IMR-90 (cell line): ENCODE measurements around the gene CLDN9. TPM values are rescaled to one million over a fixed set of nuclear protein-coding genes. Genes with fewer than 3 reads are reported as not detected.

Experiments
- ATAC-seq: fragments of 200-7000 bp; cut with Tn5 transposase; 2 replicates; pipeline ENCODE4 v1.9.1; 2020; ENCODE audit warnings: low read depth, mild to moderate bottlenecking, moderate library complexity
- BruUV-seq: library from RNA; stranded (reverse); fragments of 400-500 nt; replicated peaks from 2 replicates; lab custom pipeline; 2021; lab: Mats Ljungman, UMichigan
- CTCF ChIA-PET: fragments of 300-600 bp; formaldehyde crosslinking; extraction: SDS; loops from one replicate; lab custom pipeline; 2021; ENCODE audit warnings: antibody characterized with exemption; lab: Yijun Ruan, JAX
- POLR2A ChIA-PET: fragments of 300-600 bp; sonication (Branson Sonifier 250); formaldehyde crosslinking; loops from one replicate; lab custom pipeline; 2022; ENCODE audit warnings: antibody characterized with exemption; ENCODE audit not compliant: unreplicated experiment; lab: Charles Lee
- DNase-seq: peaks from one replicate; pipeline ENCODE4 v3.0.0; 2013
- H2AFZ ChIP-seq: replicated peaks from 2 replicates; pipeline ENCODE3; 2013; ENCODE audit warnings: low read length, mild to moderate bottlenecking; ENCODE audit not compliant: poor library complexity
- H2AK5ac ChIP-seq: 2 replicates; pipeline ENCODE4 v1.6.1; 2013; ENCODE audit warnings: low read depth, low read length, inconsistent platforms
- H2AK9ac ChIP-seq: replicated peaks from 2 replicates; pipeline ENCODE3; 2013; ENCODE audit warnings: mild to moderate bottlenecking, low read depth, low read length, moderate library complexity; ENCODE audit not compliant: poor library complexity
- H2BK120ac ChIP-seq: 2 replicates; pipeline ENCODE4 v1.6.1; 2013; ENCODE audit warnings: low read depth, low read length, inconsistent platforms
- H2BK15ac ChIP-seq: 3 replicates; pipeline ENCODE4 v1.6.1; 2013; ENCODE audit warnings: low read depth, low read length, inconsistent platforms
- H2BK20ac ChIP-seq: 2 replicates; pipeline ENCODE4 v1.6.1; 2013; ENCODE audit warnings: low read depth, mild to moderate bottlenecking, inconsistent platforms, low read length, moderate library complexity
- H2BK5ac ChIP-seq: 2 replicates; pipeline ENCODE4 v1.6.1; 2013; ENCODE audit warnings: mild to moderate bottlenecking, low read depth, low read length, inconsistent platforms; ENCODE audit not compliant: poor library complexity, severe bottlenecking
- H3K14ac ChIP-seq: replicated peaks from 2 replicates; pipeline ENCODE4 v1.6.1; 2013; ENCODE audit warnings: low read depth, low read length, inconsistent platforms
- H3K18ac ChIP-seq: 2 replicates; pipeline ENCODE4 v1.6.1; 2013; ENCODE audit warnings: low read depth, low read length, control low read depth
- H3K23ac ChIP-seq: 2 replicates; pipeline ENCODE4 v1.6.1; 2013; ENCODE audit warnings: low read depth, low read length, inconsistent platforms
- H3K27ac ChIP-seq: 2 replicates; pipeline ENCODE4 v1.5.1; 2013; ENCODE audit warnings: mild to moderate bottlenecking, control low read depth, low read length; ENCODE audit not compliant: insufficient read depth
- H3K27me3 ChIP-seq: 2 replicates; pipeline ENCODE4 v1.6.1; 2013; ENCODE audit warnings: low read length; ENCODE audit not compliant: control insufficient read depth, insufficient read depth
- H3K36me3 ChIP-seq: 2 replicates; pipeline ENCODE4 v1.6.1; 2013; ENCODE audit warnings: low read length, mixed read lengths; ENCODE audit not compliant: control insufficient read depth, insufficient read depth
- H3K4ac ChIP-seq: 2 replicates; pipeline ENCODE4 v1.6.1; 2013; ENCODE audit warnings: low read depth, low read length, inconsistent platforms
- H3K4me1 ChIP-seq: 2 replicates; pipeline ENCODE4 v1.6.1; 2013; ENCODE audit warnings: low read length, mixed read lengths; ENCODE audit not compliant: control insufficient read depth, insufficient read depth
- H3K4me2 ChIP-seq: 2 replicates; pipeline ENCODE4 v1.6.1; 2013; ENCODE audit warnings: low read depth, mild to moderate bottlenecking, control low read depth, low read length, moderate library complexity
- H3K4me3 ChIP-seq: 2 replicates; pipeline ENCODE4 v1.5.1; 2013; ENCODE audit warnings: low read depth, mild to moderate bottlenecking, control low read depth, low read length, moderate library complexity; ENCODE audit not compliant: insufficient read depth
- H3K56ac ChIP-seq: 2 replicates; pipeline ENCODE4 v1.6.1; 2013; ENCODE audit warnings: low read length, inconsistent platforms; ENCODE audit not compliant: insufficient read depth; ENCODE audit errors: extremely low read depth
- H3K79me1 ChIP-seq, 2 experiments: 2 replicates each; pipeline ENCODE4 v1.6.1; 2013; ENCODE audit warnings: low read length in 2 of 2, inconsistent platforms in 1 of 2, low read depth in 1 of 2
- H3K9ac ChIP-seq: 2 replicates; pipeline ENCODE4 v1.6.1; 2013; ENCODE audit warnings: low read depth, low read length, control low read depth
- H3K9me1 ChIP-seq: 2 replicates; pipeline ENCODE4 v1.6.1; 2013; ENCODE audit warnings: low read length, inconsistent platforms; ENCODE audit not compliant: insufficient read depth
- H3K9me3 ChIP-seq: 2 replicates; pipeline ENCODE4 v1.6.1; 2013; ENCODE audit warnings: low read length; ENCODE audit not compliant: control insufficient read depth, insufficient read depth
- H4K20me1 ChIP-seq: 2 replicates; pipeline ENCODE4 v1.6.1; 2013; ENCODE audit warnings: low read length, inconsistent platforms; ENCODE audit not compliant: insufficient read depth
- H4K5ac ChIP-seq: 2 replicates; pipeline ENCODE4 v1.6.1; 2013; ENCODE audit warnings: mild to moderate bottlenecking, low read depth, low read length, control low read depth
- H4K8ac ChIP-seq, 2 experiments: 2 replicates each; pipeline ENCODE4 v1.6.1; 2013; ENCODE audit warnings: low read depth in 2 of 2, low read length in 2 of 2, control low read depth in 1 of 2, inconsistent platforms in 1 of 2
- H4K91ac ChIP-seq: 2 replicates; pipeline ENCODE4 v1.6.1; 2013; ENCODE audit warnings: low read depth, low read length, inconsistent platforms; ENCODE audit not compliant: insufficient read depth
- FOS ChIP-seq: fragments of 150-350 bp; IDR thresholded peaks from 2 replicates; pipeline ENCODE4 v1.6.1; 2016; ENCODE audit warnings: low read depth, low read length
- RAD21 ChIP-seq: IDR thresholded peaks from 2 replicates; pipeline ENCODE4 v1.6.1; 2012; ENCODE audit warnings: low read length, improper control_type of control experiment
- WGBS, 2 experiments: methylation state at CpG; one replicate each; pipeline versions ENCODE4 v1.1.5 to v1.1.7; 2013; ENCODE audit warnings: missing lambda C conversion rate in 2 of 2; ENCODE audit not compliant: insufficient read length in 1 of 2; ENCODE audit errors: extremely low coverage in 2 of 2; 5-methylcytosine and 5-hydroxymethylcytosine counted together
- dilution Hi-C: fragments of 300-500 bp; cut with HindIII; formaldehyde crosslinking; loops from one replicate; pipeline ENCODE4 v1.14.3; 2018; ENCODE audit warnings: low sequenced_read_pairs; ENCODE audit not compliant: unreplicated experiment
- in situ Hi-C: fragments of 300-500 bp; cut with MboI; formaldehyde crosslinking; loops from 3 replicates; pipeline ENCODE4 v1.14.3; 2019; ENCODE audit warnings: low sequenced_read_pairs, inconsistent platforms, mixed read lengths
- intact Hi-C: fragments of 100-400 bp; cut with micrococcal nuclease; formaldehyde crosslinking; loops from 2 replicates; pipeline ENCODE4 v1.10.0; 2022
- polyA plus RNA-seq, 3 experiments: library from polyadenylated mRNA; depleted of rRNA; stranded (reverse); fragments of >200 nt; gene quantifications; 2 replicates each; pipeline ENCODE4 v1.2.3, GENCODE V29; 2012; ENCODE audit warnings: low replicate concordance in 1 of 3
- total RNA-seq: library from RNA; depleted of rRNA; stranded (reverse); fragments of >200 nt; gene quantifications from 2 replicates; pipeline ENCODE4 v1.2.3, GENCODE V29; 2012
- TF ChIP-seq, protein P1 (sequence below): fragments of 150-350 bp; IDR thresholded peaks from 2 replicates; pipeline ENCODE4 v1.6.1; 2017; ENCODE audit warnings: mild to moderate bottlenecking, antibody characterized with exemption, low read length, low read depth

The CLDN9 gene
- total and polyA plus RNA-seq, 2 of the 4 experiments (the other 2 are of a cell fraction) = 0.05 TPM; not detected in 1

DNA sequence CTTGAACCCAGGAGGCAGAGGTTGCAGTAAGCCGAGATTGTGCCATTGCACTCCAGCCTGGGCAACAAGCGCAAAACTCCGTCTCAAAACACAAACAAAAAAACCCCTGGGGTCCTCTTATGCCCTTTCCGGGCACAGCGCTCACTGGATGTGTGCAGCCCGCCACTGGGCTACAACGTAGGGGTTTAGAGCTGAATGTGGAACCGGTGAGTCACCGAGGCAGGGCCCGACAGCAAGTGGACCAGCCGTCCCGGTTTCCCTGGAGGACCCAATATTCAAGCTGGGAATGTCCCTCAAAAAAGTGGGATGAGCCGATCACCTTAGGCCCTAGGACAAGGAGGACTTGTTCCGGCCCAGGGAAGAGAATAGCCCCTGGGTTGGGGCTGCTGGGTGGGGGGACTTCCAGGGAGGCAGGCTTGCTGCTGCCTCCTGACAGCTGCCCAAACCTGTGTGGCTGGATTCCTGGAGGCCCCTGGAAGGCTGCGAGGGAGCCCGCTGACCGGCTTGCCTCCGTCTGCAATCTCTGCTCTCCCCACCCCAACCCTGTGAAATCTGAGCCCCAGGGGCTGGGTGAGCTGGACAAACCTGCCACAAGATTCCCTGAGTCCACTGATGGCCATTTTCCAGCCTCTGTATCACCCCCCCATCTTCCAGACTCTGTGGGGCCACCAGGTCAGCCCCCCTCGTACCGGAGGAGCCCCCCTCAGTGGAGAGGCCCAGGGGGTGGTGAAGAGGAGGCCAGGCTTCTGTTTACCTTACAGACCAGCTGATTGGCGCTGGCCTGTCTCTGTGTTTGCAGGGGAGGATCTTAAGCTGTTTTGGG, 2.9 kb upstream of the CLDN9 start:
- no peak overlapping the region for H4K8ac ChIP-seq

More for the DNA sequence above, 2.9 kb upstream of the CLDN9 start:
- peak overlapping the region; percentile 70 for H2AFZ ChIP-seq
- H4K91ac ChIP-seq = no peak overlapping the region
- peak overlapping the region; percentile 15; the same call in 1 of the 2 replicates for H3K4me2 ChIP-seq
- H3K18ac ChIP-seq = no peak overlapping the region
- H3K23ac ChIP-seq = no peak overlapping the region
- H3K14ac ChIP-seq = no peak overlapping the region
- peaks cover 51% of the 10 kb centered on the region for H3K27me3 ChIP-seq
- no peak overlapping the region for H3K27ac ChIP-seq
- no peak overlapping the region for H2BK15ac ChIP-seq
- no peak overlapping the region for H2BK120ac ChIP-seq
- H2BK20ac ChIP-seq = no peak overlapping the region
- no peak overlapping the region for H4K5ac ChIP-seq
- no peak overlapping the region for H3K4ac ChIP-seq
- H3K56ac ChIP-seq = no peak overlapping the region
- H4K20me1 ChIP-seq = peaks cover 4% of the 10 kb centered on the region; the same call in 1 of the 2 replicates
- H3K4me3 ChIP-seq = no peak overlapping the region
- H3K4me1 ChIP-seq = peaks cover 3% of the 10 kb centered on the region; the same call in 1 of the 2 replicates
- H3K9me3 ChIP-seq = no peaks in the 10 kb centered on the region
- H3K36me3 ChIP-seq = no peaks in the 10 kb centered on the region
- in situ Hi-C loops = no loop called here
- TF ChIP-seq, protein P1, sequence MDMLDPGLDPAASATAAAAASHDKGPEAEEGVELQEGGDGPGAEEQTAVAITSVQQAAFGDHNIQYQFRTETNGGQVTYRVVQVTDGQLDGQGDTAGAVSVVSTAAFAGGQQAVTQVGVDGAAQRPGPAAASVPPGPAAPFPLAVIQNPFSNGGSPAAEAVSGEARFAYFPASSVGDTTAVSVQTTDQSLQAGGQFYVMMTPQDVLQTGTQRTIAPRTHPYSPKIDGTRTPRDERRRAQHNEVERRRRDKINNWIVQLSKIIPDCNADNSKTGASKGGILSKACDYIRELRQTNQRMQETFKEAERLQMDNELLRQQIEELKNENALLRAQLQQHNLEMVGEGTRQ = no peak
- peak; percentile 6; the same call in 1 of the 2 replicates for TF ChIP-seq FOS
- no peak for TF ChIP-seq RAD21
- H3K9ac ChIP-seq = no peak overlapping the region
- CTCF ChIA-PET = no interaction called here
- no peaks in the 10 kb centered on the region for H3K79me1 ChIP-seq
- ATAC-seq (peak; percentile 71), DNase-seq (peak; percentile 9)
- H2AK9ac ChIP-seq = no peak overlapping the region
- no TSS peak for BruUV-seq
- no peak overlapping the region for H2AK5ac ChIP-seq
- no peaks in the 10 kb centered on the region for H3K9me1 ChIP-seq
- WGBS, 2 experiments = 30% methylated on average over 5 of the region's 21 CpGs; no CpG with 5 or more reads in 1 of the 2 experiments
- dilution Hi-C loops = no loop called here
- POLR2A ChIA-PET = interaction anchor here (0.5 to 1.0 kb wide), 2 partner anchors 10 to 126 kb away, joined by 4 to 5 read pairs; partner anchors contain the start of gene TNFRSF12A
- intact Hi-C loops = no loop called here
- no peak overlapping the region for H2BK5ac ChIP-seq
